ENCODE measurements around the gene CENPX.

The CENPX gene

GRCh38 chr17:82009413-82009812 lies 13.3 kb downstream of the CENPX start:
- DNase-seq = no peak

DNA sequence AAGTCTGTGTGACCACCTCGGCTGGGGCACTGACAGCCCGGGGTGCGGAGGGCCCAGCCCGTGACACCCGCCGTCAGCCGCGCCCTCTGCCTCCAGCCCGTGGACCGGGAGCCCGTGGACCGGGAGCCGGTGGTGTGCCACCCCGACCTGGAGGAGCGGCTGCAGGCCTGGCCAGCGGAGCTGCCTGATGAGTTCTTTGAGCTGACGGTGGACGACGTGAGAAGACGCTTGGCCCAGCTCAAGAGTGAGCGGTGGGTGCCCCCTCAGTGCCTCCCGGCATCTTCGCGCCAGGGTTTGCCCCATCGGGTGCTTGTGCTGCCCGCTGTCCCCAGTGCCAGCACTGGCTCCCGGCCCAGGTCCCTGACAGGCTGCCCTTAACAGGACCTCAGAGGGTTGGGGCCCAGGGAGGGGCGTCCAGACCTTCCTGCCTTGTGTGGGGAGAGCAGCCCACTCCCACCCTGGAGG lies 13.7 kb downstream of the CENPX start:
- DNase-seq = no peak

DNA sequence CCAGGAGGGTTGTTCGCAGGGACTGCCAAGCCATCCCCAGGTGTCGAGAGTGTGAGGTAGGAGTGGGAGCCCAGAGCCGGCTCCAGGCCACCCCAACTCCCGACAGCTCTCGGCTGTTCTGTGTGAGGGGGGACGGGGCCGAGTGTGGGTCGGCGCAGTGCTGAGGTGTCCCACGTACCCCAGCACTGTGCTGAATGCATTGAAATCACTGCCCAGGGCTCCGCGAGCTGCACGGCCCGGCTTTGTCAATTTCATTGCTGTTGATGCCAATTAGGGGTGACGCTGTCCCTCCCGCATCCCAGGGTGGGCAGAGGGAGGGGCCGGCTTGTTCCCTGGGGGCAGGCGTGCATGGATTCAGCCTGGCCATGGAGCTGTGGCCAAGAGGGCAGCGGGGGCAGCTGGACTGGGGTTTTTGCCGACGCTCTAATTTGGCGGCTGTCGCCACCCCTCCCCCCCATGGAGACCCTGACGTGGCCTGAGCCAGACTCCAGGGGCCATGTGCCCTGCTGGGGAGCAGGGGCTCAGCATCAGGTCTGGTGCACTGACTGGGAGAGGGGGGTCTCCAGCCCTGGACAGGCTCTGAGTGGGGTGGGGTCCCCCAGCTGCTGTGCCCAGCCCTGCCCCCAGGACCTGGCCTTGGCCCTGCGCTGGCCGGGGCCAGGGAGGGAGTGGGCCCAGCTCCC lies 14.3 kb downstream of the CENPX start:
- no peak for DNase-seq

DNA sequence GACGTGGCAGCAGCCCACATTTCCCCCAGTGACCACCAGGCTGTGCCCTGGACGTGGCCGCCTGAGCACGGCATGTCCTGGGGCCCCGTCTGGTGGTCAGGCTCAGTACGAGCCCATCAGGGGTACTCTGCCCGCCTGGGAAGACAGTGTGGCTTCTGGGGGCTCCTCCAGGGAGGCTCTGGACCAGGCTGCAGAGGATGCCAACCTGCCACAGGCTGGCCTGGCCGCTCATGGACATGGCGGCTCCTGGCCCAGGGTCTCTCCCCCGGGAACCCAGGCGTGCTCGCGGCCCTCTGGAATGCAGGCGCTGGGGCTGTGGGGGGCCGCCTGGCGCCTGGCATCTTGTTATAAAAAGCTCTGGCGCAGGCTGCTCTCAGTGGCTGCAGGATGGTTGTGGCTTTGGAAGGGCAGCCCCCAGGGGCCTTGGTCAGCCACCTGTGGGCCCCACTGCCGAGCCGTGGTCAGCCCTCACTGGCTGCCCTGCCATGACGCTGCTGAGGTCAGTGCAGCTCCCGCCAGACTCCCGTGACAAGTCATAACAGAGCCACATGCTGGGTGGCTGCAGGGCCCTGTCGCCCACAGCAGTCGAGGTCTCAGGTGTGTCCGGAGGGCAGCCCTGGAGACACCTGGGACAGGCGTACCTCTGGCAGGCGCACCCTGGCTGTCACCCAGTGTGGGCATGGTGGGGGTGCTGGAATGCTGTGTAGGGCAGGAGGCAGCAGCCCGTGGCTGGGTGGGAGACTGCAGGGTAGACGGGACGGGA lies 15.0 kb downstream of the CENPX start:
- DNase-seq = no peak

- no peak for DNase-seq
Observed at GRCh38 chr17:82007228-82007494, 15.5 kb downstream of the CENPX start.

GRCh38 chr17:82006468-82007227 lies 16.0 kb downstream of the CENPX start:
- peak in 1 of 2 experiments; percentile 49 for DNase-seq

- DNase-seq = no peak
Observed at GRCh38 chr17:82005701-82006348, 16.9 kb downstream of the CENPX start.

DNA sequence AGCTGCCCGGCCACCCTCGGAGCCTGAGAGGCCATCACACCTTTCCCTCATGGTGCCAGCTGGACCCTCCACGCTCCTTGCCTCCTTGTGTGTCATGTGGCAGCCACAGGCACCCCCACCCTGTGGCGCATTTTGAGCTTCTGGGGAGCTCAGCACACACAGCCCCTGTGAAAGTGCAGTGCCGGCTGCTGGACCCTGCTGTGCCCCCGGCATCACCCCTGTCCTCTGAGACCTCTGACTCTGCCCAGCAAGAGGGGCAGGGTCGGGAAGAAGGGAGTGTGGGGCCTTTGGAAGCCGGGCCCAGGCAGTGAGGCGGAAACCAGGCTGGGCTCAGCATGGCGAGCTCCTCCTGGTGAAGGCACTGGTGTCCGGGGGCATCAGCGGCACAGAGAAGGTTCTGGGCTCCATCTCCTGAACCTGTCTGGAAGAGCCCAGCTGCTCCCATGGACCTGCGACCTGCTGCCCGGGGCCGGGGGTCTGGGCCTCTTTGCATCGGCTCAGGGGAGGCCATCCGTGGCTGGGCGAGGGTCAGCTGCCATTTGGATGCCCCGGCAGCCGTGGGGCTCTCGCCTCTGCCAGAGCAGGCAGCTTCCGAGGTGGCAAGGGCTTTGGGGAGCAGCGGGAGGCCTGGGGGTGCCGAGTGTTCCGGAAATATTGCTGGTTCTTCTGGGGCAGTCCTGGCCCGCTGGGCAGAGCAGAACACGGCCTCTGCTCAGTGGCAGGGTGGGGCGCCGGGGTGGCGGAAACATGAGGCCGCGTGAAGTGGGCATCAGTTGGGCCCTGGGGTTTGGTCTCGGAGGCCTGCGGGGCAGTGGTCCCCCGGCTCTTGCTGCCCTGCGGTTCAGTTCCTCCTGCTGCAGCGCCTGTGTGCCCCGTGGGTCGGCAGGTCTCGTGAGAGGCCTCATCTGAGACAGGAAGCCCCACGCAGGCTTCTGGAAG lies 17.9 kb downstream of the CENPX start:
- DNase-seq = no peak

DNA sequence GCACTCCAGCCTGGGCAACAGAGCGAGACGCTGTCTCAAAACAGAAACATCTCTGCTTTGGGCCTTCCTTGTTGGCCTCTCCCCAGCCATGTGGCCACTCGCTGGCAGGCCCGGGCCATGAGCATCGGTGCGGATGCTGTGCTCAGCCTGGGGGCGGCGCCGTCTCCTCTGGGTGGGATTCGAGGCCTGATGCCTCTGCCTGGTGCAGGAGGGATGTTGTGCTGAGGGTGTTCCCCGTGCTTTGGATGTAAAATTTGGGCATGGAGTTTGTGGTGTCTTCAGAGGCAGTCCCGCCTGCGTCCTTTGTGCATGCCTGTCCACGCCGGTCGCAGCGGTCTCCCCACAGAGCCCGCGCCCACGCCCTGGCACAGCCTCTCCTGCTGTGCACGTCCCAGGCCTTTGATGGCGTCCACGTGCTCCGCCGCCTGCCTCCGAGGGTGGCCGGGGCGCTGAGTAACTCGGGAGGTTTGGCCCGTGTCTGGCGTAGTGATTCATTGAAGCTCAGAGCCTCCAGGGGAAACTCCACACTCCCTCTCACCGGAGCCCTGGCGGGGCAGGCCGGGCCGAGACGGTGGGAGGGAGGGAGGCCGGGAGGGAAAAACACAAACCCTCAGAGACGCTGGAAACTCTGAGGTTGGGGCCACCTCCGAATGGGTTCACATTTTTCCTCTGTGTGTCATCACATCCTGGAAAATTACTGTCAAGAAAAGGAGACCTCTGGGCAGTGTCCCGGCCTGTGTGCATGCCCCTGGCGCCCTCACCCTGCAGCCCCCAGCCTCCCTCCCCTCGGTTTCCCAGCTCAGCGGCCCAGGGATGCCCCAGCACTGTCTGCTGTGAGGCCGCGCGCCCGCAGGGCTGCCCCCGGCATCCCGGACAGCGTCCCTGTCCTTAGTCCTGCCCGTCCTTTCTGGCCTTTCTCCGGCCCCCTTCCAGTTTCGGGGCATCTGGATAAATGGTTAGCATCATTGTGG lies 19.0 kb downstream of the CENPX start:
- DNase-seq = no peak

DNA sequence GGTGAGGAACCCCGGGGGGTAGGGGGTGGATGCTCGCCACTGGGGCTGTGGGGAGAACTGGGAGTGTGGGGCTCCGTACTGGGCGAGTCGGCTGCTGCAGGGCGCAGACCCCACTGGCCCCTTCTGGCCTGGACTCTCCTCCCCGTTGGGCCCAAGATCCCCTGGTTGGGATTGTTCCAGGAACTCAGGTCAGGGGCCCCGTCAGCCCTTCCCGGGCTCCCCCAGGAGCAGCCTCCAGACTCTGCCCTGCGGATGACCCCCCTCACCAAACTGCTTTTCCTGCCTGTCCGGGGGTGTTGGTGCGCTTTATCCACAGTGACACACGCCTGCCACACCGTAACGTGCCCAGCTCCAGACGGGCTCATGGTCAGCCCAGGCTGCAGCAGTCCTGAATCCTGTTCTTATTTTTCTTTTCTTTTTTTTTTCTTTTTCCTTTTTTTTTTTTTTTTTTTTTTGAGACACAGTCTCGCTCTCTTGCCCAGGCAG lies 21.1 kb downstream of the CENPX start:
- DNase-seq = no peak

- DNase-seq = no peak
Observed at GRCh38 chr17:82000803-82001570, 21.7 kb downstream of the CENPX start.

DNA sequence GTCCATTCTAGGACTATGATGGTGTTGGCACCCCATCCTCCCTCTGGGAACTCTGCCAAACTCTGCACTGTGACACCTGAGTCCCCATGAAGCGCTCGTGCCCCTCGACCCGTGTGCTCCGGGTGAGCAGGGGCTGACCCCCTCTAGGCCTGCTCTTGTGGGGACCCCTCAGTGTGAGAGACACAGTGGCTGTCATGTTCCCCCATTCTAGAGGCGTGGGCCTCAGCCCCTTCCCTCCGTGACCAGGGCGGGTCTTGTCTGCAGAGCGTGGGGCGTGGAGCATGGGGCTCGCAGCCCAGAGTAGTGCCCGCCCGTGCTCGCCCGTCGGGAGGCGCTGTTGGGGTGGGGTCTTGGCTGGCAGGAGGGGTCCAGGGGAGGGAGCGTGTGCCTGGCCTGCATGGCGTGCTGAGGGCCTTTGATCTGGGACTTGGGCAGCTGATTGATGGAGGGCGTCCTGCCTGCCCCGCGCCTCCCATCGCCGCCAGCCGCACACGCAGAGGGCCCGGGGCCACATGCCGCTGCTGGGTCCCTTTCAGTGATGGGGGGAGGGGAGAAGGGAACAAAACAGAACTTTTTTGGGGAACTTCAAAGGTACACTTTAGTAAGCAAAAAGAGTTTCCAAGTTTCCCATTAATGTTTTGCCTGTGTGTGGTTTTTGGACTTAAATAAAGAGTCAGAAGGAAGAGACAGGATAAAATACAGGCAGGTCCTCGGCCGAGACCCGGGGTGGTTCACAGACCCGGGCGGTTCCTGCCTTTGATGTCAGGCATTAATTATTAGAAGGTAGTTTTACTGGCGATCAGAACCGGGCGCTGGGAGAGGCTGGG lies 22.5 kb downstream of the CENPX start:
- no peak for DNase-seq

DNA sequence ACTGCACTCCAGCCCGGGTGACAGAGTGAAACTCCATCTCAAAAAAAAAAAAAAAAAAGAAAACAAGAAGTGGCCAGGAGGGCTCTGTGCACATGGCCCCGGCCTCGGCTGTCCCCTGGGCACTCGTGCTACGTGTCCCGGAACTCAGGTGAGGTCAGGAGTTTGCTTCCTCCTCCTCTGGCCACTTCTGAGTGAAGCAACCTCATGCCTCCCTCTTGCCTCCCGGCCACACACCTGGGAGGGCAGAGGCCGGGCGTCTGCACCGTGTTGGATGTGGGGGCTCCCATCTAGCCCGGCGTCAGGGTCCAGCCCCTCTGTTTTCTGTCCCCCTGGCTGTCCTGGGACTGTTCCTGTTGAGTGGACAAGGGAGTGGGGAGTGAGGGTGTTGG lies 23.1 kb downstream of the CENPX start:
- no peak for DNase-seq

- DNase-seq = no peak
Observed at GRCh38 chr17:81998691-81999438, 23.8 kb downstream of the CENPX start.

GRCh38 chr17:81998212-81998611 lies 24.5 kb downstream of the CENPX start:
- no peak for DNase-seq

DNA sequence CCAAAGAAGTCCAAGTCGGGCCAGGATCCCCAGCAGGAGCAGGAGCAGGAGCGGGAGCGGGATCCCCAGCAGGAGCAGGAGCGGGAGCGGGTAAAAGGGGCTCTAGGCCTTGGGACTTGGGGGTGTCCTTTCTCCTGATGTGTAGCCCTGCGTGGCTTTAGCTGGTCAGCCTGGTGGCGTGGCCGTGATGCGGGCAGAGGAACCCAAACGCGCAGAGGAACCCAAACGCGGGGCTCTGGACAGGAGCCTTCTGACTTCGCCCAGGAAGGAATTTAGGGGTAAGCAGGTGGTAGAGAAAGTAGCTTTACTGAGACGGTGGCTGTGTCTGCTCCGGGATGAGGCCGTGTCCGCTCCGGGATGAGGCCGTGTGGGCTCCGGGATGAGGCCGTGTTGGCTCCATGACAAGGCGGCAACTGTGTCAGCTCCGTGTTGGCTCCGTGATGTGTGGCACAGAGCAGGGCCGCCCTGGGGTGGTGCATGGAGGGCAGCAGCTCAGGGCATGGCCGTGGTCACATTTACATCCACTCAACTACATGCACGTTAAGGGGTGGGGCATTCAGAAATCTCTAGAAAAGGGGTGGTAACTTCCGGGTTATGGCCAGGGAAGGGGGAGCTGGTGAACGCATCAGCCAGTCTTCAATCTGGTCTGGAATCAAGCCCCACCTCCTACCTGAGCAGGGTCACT lies 25.8 kb downstream of the CENPX start:
- DNase-seq = no peak

DNA sequence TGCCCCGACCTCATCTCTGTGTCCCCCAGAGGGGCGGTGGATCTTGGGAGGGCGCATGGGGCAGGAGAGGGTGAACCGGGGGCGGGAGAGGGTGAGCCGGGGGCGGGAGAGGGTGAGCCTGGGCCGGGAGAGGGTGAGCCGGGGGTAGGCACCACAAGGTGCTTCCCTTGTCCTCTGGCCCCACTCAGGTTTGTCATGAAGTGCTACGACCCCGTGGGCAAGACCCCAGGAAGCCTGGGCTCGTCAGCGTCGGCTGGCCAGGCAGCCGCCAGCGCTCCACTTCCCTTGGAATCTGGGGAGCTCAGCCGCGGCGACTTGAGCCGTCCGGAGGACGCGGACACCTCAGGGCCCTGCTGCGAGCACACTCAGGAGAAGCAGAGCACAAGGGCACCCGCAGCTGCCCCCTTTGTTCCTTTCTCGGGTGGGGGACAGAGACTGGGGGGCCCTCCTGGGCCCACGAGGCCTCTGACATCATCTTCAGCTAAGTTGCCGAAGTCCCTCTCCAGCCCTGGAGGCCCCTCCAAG lies 26.4 kb downstream of the CENPX start:
- no peak for DNase-seq

Measured in NCI-H446 (cell line).